HG02870 (cell line): ENCODE results near the gene ITPR2.

Experiments
- ATAC-seq: cut with Tn5 transposase; IDR thresholded peaks from one replicate; pipeline ENCODE4 v1.9.1; 2021; ENCODE audit warnings: mild to moderate bottlenecking, moderate library complexity; ENCODE audit not compliant: unreplicated experiment

ITPR2 gene

DNA sequence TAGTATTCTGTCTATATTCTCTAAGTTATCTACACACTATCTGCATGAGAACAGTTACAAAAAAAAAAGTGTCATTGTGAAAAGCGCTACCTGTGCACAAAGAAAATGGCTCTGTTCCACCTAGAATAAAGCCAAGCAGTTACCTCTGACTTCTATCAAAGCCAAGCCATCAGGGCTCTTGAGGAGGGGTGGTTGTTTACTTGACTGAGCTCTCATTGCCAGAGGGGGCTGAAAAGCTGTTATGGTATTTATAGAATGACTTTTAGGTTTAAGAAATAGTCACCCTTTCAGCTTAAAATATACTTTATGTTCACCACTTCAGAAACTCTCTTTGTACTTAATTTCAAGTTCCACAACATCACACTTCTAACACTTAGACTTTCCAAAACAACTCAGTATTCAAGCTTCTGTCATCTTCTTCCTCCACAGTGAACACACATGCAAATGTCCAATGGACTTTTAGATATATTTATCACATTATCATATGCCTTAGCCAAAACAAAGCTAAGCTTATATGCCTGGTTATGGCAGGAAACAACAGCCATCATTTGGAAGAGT, 7.5 kb downstream of the ITPR2 start:
- ATAC-seq = no peak

DNA sequence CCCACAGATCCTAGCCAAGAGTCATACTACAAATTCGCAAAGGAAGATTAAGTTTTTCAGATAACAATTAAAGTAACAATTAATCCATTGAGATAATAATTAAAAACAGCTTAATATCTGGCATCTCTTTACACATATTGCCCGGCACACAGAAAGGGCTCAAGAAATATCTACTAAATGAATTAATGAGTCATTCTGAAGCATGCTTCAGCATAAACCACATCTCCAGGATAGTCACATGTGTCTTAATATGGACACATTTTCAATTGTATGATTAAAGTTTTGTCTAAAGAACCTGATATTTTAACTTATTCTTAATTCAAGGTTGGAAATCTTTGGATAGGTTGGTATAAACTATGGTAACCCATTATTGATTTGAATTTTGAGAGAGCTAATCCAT, 9.6 kb downstream of the ITPR2 start:
- no peak for ATAC-seq

DNA sequence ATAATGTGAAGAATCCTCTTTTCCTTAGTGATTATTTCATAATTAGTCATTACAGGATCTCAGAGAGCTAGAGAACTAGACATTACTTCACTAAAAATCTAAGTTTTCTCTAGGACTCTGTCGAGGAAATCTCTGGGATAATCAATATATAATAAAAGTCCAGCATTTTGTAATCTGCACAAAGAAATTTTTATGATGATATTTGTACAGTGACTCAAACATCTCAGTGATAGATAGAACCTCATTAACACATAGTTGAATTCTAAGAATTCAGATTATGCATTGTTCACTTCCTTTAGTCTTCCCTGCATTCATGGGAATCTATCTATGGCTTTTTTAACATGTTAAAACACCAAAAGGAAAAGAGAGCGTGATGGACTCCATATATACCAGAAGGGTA, 11.0 kb downstream of the ITPR2 start:
- no peak for ATAC-seq

DNA sequence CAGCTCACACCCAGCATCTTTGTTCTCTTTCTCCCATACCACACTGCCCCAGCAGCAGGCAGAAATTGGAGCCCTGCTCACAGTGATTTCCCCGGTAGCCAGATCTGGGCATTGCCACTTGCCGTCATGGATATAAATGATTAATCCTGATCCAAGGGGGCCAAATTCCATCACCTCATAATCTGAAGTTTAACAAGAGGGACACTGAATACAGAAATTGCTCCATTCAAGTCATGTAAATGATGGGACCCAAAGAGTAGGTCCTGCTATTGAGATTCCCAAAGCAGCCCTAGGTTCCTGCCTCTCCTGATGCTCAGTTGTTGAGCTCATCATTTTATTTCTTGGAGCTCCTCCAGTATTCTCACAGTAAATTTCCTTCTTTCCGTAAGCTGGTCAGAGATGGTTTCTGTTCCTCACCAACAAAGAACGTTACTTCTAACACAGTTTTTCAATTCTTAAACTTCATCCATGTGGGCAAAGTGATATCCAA, 11.7 kb downstream of the ITPR2 start:
- ATAC-seq = no peak

DNA sequence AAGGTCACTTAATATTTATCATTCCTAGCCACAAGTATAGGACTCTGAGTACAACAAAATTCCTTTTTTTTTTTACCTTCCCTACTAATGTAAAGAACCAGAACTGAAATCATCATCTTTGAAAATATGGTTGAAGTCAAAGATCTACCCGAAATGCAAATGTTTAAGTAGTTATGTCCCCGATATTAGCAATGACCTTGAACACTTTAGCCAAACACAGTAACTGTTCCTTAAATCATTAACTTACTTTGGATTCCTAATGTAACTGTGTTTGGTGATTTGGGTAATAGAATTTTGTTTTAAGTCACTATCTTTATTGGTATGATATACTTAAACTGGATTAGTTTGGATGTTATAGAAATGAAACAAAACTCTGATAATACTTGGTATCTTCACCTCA, 14.4 kb downstream of the ITPR2 start:
- ATAC-seq = no peak

DNA sequence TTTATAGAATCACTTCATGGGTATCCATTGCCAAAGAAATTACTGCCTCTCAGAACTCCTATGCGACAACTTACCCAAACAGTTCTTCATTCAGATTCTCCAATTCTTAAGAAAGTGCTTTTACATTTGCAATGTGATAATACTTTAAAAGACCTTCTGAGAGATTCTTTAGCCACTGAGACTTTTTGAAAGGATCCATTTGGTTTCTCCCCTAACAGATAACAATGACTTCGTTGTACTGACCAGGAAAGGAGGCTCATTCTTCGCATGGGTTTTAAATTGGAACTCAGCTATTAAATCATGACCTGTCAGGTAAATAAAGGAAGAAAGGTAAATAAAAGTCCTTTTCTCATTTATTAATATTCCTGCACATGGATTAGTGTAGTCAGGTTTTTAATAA, 14.8 kb downstream of the ITPR2 start:
- ATAC-seq = no peak

DNA sequence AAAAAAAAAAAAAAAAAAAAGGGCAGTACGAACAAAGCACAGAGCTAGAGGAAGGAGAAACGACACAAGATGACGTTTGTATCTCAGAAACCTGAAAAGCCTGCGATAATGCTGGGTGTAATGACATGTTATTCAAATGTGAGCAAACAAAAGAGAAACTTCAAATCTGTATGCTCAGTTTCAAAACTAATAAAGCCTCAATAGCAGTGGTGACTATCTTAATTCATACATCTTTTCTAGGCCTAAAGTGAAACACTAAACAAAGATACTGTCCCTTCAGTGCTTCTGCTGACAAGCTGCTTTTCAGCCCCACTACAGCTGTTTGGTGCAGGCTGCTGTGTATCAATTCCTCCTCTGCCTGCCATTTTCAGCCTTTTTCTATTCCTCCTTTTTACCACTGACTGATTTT, 15.8 kb downstream of the ITPR2 start:
- peak; percentile 89 for ATAC-seq

DNA sequence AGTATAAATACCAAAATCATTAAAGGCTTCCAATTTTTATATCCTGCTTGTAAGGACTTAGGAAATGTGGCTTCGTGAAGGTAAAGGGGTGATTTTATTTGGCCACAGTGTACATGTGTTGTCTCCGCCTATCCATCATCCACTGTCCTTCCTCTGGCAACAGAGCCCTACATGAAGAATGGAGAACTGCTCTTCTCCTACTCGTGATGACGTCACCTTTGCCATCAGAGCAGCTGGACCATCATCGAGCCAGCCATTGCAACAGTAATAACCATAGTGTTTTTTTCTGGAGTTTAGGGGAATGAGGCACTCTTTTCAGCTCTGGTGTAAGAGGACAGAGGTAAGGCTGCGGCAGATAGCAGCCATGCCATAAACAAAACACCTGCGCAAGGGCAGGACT, 19.2 kb downstream of the ITPR2 start:
- no peak for ATAC-seq

DNA sequence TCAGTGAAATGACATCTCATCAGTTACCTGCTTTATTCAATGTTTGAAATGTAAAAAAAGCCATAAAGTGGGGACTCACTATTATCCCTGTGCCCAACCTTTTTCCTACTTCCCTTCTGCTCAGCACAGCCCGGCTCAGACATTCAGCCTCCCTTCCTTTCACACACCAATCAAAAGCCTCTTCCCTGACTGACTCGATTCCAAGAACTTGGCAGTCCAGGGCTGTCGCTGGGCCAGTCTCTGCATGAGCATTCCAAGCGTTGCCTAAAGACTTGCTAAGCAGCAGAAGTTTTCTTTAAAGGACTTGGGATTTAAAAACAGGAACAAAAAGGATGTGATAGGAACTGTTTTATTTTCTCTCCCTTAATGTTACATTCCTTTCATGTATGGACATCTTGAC, 22.7 kb downstream of the ITPR2 start:
- ATAC-seq = no peak

DNA sequence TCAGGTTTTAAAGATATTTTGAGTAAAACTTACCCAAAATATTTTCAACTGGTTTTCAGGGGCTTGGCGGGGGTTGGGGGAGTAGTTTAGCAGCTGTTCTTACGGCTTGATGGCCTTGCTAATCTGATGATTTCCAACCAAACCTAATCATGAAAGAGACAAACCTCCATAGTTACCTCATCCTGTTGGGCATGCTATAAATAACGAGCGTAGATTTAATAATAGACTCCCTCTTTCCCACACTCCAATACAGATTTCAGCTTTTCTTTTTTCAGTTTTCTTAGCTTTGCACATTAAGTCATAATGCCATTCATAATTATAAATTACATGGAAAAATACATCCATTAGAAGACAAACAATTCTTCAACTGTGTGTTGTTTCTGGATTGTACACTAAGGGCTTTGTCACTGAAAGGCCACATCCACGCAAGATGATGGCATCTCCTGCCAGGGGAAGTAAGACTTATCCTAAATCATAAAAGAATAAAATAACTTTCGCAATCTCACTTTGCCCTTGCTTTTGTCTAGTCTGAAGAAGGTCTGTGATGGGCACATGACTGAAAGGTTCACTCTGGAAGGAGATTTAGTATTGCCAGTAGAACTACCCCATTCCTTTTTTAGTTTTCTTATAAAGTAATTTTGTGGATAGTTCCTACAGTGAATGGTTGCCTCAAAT, 23.2 kb downstream of the ITPR2 start:
- no peak for ATAC-seq

DNA sequence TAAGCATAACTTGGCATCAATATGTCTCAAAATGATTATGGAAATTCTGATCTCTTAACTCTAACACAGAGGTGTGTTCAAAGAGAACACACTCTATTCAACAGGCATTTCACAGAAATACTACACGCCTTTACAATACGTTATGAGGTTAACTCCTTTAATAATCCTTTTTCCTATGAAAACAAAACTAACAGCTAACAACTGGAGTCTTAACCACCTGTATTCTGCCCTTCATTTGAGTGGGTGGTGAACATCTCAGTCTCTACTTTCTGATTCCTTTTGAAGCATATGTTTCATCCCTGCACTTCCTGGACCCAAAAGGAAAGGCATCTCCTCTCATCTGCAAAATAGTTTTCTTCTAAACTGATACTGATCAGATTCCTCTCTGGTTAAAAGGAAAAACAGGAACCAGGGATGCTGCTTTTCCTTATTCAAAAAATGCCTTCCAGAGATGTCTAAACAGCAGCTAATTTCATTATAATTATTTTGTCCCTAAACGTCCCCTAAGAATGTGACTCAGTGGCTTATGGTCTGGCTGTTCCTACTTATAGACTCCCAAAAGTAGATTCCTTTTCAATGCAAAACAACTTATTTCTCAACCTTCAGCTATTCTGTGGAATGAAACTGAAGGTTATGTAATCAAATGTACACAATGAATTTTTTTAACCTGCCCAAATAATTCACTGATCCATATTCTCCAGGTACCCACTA, 24.1 kb downstream of the ITPR2 start:
- no peak for ATAC-seq

DNA sequence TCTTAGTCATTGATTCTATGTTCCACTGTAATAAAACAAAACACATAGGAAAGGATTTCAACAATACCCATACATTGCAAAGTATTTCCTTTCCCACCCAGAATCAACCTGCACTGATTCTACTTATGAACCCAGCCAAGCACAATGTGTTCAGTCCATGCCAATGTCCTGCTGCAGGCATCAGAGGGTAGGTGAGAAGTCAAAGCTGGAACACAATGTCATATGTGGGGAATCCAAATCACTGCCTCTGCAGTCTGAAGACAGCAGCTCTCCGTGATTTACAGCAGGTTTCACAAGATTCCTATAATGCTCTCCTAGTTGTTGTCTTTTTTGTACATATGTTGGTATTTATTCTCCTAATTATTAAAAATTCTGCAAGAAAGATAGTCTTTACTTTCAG, 25.7 kb downstream of the ITPR2 start:
- no peak for ATAC-seq

DNA sequence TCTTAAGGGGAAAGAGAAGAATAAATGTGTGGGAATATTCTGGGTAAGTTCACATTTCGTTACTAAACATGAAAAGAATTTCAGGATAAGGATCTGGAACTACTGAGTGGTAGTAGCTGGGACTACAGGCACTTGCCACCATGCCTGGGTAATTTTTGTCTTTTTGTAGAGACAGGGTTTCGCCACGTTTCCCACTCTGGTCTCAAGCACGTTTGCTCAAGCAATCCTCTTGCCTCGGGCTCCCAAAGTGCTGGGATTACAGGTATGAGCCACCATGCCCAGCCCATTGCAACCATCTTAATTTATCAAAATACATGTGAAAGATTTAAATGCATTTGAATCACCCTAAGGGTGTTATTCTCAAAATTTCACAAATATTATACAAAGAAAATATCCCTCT, 26.4 kb downstream of the ITPR2 start:
- no peak for ATAC-seq

DNA sequence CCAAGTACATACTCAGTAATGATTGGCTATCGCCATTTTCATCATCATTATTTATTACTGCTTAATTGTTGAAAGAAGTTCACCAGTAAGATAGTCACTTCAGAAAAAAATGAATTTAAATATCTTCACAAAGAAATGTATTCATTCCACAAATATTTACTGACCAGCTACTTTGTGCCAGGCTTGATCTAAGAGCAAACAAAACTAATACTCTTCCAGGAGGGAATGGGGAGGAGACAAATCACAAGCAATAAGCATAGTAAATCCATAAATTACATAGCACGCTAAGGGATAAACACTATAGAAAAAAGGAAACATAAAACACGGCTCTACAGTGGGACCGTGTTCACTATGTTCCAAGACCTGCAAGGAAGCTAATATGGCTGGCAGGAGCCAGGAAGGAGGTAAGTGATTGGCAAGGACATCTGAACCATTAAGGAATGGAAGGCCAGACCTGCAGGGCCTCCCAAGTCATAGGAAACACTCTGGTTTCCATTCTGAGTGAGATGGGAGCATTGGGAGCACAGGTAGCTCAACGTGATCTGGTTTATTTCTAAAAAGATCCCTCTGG, 27.5 kb downstream of the ITPR2 start:
- no peak for ATAC-seq

DNA sequence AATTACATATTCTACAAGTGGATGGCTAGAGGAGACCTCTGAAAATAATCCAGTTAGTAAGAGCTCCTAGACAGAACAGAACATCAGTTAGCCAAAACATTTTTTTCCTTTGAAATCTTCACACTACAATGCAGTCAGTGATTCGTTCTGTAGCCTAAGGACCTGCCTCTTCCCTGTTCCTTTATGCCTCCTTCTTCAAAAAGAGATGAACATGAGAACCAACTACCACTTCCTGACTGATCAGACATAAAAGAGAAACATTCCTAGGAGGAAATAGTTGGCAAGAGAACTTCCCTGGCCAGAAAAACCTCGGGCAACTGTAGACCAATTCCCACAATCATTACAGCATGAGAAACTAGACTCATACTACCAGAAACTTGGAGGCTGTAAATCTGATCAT, 29.4 kb downstream of the ITPR2 start:
- no peak for ATAC-seq

DNA sequence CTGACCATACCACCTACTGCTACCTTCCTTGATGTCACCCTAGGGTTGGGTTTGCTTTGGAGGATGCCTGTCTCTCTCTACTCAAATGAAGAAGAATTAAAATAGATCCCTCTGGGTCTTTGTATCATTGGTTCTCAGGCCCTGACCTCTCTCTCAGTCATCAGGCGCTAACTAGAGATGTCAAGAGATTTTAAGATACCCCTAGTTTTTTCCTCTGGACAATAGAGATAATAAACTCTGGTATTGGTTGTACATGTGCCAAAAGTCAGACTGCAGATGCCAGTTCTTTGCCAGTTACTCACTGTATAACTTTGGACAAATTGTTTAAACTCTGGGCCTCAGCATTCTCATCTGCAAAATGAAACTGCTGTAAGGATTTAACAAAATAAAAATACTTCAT, 31.5 kb downstream of the ITPR2 start:
- no peak for ATAC-seq

DNA sequence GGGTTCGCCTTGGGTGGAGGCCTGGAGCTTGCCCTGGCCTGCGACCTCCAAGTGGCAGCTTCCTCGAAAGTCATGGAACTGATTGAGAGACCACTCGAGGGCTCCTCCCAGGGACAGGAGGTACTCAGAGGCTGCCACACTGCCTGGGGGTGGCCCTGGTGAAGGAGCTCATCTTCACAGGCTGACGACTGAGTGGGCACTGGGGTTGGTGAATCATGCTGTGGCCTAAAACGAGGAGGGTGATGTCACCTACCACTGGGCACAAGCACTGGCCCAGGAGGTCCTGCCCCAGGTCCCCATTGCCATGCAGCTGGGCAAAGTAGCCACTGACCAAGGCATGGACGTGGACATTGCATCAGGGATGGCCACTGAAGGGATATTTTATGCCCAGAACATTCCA, 32.1 kb downstream of the ITPR2 start:
- ATAC-seq = no peak

DNA sequence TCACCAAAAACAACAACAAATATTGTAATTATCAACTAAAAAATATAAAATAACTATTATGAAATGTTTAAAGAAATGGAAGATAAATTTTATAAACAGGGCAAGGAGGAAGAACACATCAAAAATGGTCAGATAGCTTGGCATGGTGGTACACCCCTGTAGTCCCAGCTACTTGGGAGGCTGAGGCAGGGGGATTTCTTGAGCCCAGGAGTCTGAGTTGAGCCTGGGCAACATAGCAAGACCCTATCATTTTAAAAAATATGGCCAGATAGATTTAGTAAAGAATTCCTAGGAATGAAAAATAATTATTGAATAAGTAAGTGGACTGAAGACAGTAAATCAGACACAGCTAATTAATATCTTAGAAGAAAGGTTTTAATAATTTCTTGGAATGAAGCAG, 32.6 kb downstream of the ITPR2 start:
- no peak for ATAC-seq

DNA sequence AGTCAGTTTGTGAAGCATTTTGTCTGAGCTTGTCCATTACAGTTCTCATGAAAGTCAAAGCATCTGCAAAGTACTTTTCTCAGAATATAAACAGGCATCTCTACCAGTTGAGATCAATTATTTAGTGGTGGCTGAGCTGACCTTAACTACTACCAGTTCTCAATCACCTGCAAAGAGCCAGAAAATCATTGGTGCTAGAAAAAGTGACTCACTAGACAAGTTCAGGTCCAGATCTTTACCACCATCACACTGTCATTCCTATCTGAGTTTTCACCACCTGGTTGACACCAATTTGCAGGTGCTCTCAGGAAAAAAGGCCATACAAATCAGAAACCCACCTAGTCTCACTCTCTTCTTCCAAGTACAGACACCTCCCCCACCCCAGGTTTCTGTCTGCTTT, 33.3 kb downstream of the ITPR2 start:
- peak; percentile 41 for ATAC-seq

DNA sequence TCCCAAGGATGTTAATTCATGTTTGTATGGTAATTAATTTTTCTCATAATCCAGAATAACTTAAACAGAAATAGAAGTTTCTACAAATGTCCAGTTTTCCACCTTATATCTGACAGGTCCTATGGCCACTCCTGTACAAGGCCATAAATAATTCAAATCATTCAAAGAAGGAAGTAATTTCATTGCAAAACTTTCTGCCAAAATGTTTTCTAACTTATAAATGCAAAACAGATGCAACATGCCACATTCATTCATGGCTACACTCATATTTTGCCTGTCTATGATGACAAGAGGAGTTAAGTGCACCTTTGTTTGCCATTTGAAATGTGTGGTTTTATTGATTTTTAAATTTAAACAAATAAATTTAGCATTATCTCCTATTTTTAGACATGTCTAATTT, 34.4 kb downstream of the ITPR2 start:
- no peak for ATAC-seq

DNA sequence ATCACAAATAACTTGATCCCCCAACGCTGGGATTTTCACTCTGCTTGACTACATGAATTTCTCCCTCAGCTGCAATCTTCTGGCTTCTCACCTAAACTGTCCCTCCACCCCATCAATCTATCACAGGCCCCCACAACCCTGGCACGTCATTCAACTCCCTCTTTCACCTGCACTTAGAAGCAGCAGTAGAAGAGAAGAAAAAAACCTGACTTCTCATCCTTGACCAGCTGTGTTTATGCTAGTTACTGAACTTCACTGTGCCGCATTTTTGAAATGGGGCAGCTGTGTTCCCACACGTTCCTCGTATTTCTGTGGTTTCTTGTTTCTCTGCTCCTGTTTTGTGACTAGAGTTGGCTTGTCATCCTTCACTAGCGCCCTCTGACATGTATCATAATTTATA, 35.0 kb downstream of the ITPR2 start:
- ATAC-seq = peak; percentile 76

DNA sequence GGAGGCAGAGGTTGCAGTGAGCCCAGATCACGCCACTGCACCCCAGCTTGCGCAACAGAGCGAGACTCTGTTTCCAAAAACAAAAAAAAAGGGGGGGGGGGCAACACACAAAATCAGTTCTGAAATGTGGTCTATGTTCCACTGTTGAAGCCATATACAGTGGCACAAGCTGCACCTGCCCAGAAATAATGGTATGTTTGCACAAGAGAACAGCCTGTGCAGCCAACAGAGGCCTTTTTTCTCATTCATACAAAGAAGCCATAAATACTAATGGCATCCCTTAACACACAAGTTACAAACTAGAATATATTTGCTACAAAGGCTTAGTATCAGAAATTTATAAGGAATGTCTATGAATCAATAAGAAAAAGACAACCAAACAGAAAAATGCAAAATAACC, 37.1 kb downstream of the ITPR2 start:
- ATAC-seq = no peak
